Kidney (tissue), 14 donors: Measurements from ENCODE around the gene TRAF3IP1. TPM values are rescaled to one million over a fixed set of nuclear protein-coding genes. Genes with fewer than 3 reads are reported as not detected.

Experiments used
- DNase-seq, 5 donors: peaks; one replicate each; pipeline ENCODE4 v3.0.0-alpha.2; 2013 to 2020
- FAIRE-seq: peaks from 2 replicates; lab custom pipeline; 2012; peaks lifted over from hg19 to GRCh38; lab: Jason Lieb, UNC
- H3K27ac ChIP-seq, 2 donors: one replicate each; pipeline ENCODE4 v1.7.0; 2013; ENCODE audit warnings: low read depth in 2 of 2, low read length in 2 of 2, inconsistent platforms in 1 of 2
- H3K27me3 ChIP-seq: one replicate; pipeline ENCODE4 v1.7.1; 2013; ENCODE audit warnings: low read length, inconsistent platforms; ENCODE audit not compliant: control insufficient read depth, insufficient read depth
- H3K36me3 ChIP-seq, 3 donors: one replicate each; pipeline versions ENCODE4 v1.7.0 to v1.7.1; 2013; ENCODE audit warnings: low read length in 3 of 3, control low read depth in 1 of 3, inconsistent platforms in 1 of 3; ENCODE audit not compliant: insufficient read depth in 3 of 3, control insufficient read depth in 2 of 3
- H3K4me1 ChIP-seq, 3 donors: one replicate each; pipeline versions ENCODE4 v1.7.0 to v1.7.1; 2013; ENCODE audit warnings: low read length in 3 of 3, inconsistent platforms in 1 of 3, low read depth in 1 of 3; ENCODE audit not compliant: control insufficient read depth in 2 of 3, insufficient read depth in 2 of 3
- H3K4me3 ChIP-seq, 3 donors: one replicate each; pipeline versions ENCODE4 v1.7.0 to v1.8.1; 2013; ENCODE audit warnings: low read length in 3 of 3, control low read depth in 1 of 3, inconsistent platforms in 1 of 3
- H3K9ac ChIP-seq, 3 donors: one replicate each; pipeline versions ENCODE4 v1.7.0 to v1.7.1; 2013; ENCODE audit warnings: low read length in 3 of 3, control low read depth in 1 of 3, inconsistent platforms in 1 of 3
- H3K9me3 ChIP-seq, 3 donors: one replicate each; pipeline versions ENCODE4 v1.7.0 to v1.7.1; 2013; ENCODE audit warnings: low read length in 3 of 3, control low read depth in 1 of 3, inconsistent platforms in 1 of 3; ENCODE audit not compliant: control insufficient read depth in 2 of 3, insufficient read depth in 1 of 3
- intact Hi-C: fragments of 100-400 bp; cut with DNase I; formaldehyde crosslinking; loops from one replicate; pipeline ENCODE4 v1.11.1; 2022
- polyA plus RNA-seq: library from polyadenylated mRNA; stranded (reverse); fragments of 350-450 nt; fragmentation: Illumina TruSeq; extraction: RNeasy Lipid Tissue Mini Kit (QIAGEN cat#74804); gene quantifications from one replicate; pipeline ENCODE4 v1.2.3, GENCODE V29; 2014; ENCODE audit warnings: low read depth, low replicate concordance; ENCODE audit not compliant: insufficient read depth
- total RNA-seq: library from RNA; stranded (reverse); fragmentation: NEBNext Ultra II Directional; extraction: Animal tissue kit (Norgen Biotek cat#: 25700); gene quantifications from one replicate; pipeline ENCODE4 v1.2.1, GENCODE V29; 2021
- TF ChIP-seq, protein P1 (sequence below): IDR thresholded peaks from 3 replicates; pipeline ENCODE4 v1.5.1; 2012; ENCODE audit warnings: mild to moderate bottlenecking, moderate library complexity, borderline replicate concordance; ENCODE audit not compliant: insufficient read depth; ENCODE audit errors: extremely low read depth
- donor health status: control.
- donor health status: control.
- donor health status: control.
- donor health status: control.
- donor health status: control.
- donor health status: DM: yes; HTN: yes; CAD: no.
- donor health status: Normal renal cell carcinoma (clear cell type).

Gene TRAF3IP1
- total and polyA plus RNA-seq, 2 donors from 2014 or later = 6.4 to 24.2 TPM

DNA sequence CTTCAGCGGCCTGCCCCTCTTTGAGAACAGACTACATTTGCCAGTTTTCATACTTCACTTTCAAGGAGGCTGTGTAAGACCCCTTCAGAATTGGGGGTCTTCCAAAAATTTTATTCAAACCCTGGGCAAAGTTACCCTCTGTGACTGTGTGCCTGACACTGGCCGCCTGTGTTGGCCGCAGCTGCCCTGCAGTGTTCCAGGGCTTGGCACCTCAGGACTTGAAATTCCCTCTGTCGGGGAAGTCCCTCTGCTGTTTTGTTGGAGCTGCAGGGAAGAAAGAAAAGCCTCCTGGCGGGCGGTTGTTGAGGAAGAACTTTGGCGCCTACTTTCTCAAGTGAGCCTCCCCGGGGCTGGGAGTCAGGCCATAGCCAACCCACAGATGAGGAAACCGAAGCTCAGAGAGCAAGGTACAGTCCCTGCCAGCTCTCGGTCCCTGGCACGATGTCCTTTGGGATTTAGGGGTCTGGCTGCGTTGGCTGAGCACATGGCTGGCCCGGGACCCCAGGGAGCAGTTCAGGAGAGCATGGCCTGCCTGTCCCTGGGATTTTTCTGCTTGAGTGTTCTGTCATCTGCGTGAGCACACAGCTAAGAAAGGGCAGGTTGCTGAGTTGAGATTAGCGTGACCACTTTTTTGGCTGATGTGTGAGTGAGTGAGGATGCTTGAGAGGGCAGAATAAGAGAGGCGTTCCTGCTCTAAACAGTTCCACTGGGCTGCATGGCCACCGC lies 88.5 kb downstream of the TRAF3IP1 start:
- TF ChIP-seq, protein P1, sequence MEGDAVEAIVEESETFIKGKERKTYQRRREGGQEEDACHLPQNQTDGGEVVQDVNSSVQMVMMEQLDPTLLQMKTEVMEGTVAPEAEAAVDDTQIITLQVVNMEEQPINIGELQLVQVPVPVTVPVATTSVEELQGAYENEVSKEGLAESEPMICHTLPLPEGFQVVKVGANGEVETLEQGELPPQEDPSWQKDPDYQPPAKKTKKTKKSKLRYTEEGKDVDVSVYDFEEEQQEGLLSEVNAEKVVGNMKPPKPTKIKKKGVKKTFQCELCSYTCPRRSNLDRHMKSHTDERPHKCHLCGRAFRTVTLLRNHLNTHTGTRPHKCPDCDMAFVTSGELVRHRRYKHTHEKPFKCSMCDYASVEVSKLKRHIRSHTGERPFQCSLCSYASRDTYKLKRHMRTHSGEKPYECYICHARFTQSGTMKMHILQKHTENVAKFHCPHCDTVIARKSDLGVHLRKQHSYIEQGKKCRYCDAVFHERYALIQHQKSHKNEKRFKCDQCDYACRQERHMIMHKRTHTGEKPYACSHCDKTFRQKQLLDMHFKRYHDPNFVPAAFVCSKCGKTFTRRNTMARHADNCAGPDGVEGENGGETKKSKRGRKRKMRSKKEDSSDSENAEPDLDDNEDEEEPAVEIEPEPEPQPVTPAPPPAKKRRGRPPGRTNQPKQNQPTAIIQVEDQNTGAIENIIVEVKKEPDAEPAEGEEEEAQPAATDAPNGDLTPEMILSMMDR = no peak
- Histone ChIP-seq H3K4me1 (no peaks in the 10 kb centered on the region), H3K9me3 (no peaks in the 10 kb centered on the region), H3K9ac (no peak overlapping the region), H3K27ac (no peak overlapping the region), H3K27me3 (no peaks in the 10 kb centered on the region), H3K4me3 (no peak overlapping the region), H3K36me3 (no peaks in the 10 kb centered on the region)
- FAIRE-seq (no peak), DNase-seq (no peak)
- intact Hi-C loops = no loop called here

DNA sequence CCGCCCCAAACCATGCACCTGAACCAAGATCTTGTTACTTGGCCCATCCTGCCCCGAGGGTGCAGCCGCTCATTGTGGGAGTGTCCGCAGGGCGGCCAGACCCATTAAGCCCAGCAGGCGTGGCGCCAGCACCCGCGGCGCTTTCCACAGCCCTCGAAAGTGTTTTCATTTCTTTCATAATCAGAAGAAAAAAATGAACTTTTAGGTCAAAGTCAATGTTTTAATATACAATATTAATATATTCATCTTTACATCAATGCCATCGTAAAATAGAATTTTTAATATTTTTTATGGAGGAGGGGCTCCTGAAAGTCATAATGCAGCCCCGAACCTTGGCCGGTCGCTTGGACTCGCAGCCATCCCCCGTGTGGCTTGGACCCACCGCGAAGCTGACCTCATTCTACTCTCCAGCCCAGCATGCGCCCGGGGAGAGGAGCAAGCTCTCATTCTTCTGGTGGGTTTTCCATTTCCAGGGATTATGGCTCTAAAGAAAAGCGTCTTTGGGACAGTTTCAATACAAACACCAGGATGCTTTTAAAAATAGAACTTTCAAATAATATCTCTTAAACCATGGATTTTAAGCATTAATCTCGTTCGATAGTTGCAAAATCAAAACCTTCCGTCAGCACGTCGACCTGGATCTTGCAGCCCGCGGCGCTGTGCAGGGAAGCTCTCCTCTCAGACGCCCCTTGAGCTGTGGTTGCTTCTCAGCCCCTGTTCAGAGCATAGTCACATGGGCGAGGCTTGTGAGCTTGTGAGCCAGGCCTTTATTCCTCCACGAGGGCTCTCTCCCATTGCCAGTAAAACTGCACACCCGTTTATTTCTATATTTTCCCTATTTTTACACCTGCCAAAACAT lies 89.3 kb downstream of the TRAF3IP1 start:
- H3K27me3 ChIP-seq = no peaks in the 10 kb centered on the region
- H3K9me3 ChIP-seq = no peaks in the 10 kb centered on the region
- FAIRE-seq = no peak
- H3K36me3 ChIP-seq = no peaks in the 10 kb centered on the region
- intact Hi-C loops = no loop called here
- no peak overlapping the region for H3K9ac ChIP-seq
- no peak for DNase-seq
- no peak overlapping the region for H3K27ac ChIP-seq
- no peak overlapping the region for H3K4me3 ChIP-seq
- TF ChIP-seq, protein P1 = no peak
- no peaks in the 10 kb centered on the region for H3K4me1 ChIP-seq

DNA sequence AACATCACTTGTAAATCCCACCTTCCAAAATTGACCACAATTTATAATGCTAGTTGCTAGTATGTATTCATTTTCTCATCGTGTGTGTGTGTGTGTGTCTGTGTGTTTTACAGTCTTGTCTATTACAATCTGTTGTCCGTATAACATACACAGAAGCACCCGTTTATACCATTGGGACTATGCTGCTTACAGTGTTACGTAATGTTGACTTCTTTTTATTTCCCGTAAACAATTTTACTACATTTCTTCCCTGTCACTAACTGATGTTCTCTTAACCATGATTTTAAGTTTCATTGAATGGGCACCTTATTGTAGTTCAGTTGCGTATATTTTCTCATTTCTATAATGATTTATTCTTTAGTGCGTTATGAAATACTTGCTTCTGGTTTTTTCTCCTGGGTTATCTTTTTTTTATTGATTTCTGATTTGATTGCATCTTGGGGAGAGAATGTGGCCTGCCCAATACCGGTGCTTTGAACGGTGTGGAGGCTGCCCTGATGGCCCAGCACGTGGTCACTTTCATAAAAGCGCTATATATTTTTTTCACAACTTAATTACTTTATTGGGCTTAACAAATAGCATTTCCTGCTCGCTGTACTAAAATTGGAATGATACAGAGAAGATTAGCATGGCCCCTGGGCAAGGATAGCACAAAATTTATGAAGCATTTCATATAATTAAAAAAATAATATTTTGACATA lies 91.9 kb downstream of the TRAF3IP1 start:
- no peak for FAIRE-seq
- Histone ChIP-seq H3K4me1 (no peaks in the 10 kb centered on the region), H3K9ac (no peak overlapping the region), H3K36me3 (no peaks in the 10 kb centered on the region), H3K27me3 (no peaks in the 10 kb centered on the region), H3K9me3 (peaks cover 0 to 9% (median 0%) of the 10 kb centered on the region in 3 donors), H3K27ac (no peak overlapping the region), H3K4me3 (no peak overlapping the region)
- TF ChIP-seq, protein P1 = no peak
- DNase-seq = no peak
- intact Hi-C loops = no loop called here
